SK-N-SH (cell line): Measurements from ENCODE around the gene CBFA2T3. TPM values are rescaled to one million over a fixed set of nuclear protein-coding genes. Genes with fewer than 3 reads are reported as not detected.
A peak's percentile ranks its signal among the peaks of the same experiment; 100 is the strongest.

ENCODE experiments used
- CTCF ChIA-PET: fragments of 300-600, 350-600 bp; formaldehyde crosslinking; extraction: SDS; loops from one replicate; lab custom pipeline; 2021; lab: Yijun Ruan, JAX
- POLR2A ChIA-PET: fragments of 350-600 bp; sonication (Branson Sonifier 250); formaldehyde crosslinking; extraction: SDS; loops from one replicate; lab custom pipeline; 2020; ENCODE audit warnings: antibody characterized with exemption, inconsistent platforms; lab: Yijun Ruan, JAX
- DNase-seq: peaks from one replicate; pipeline ENCODE4 v3.0.0; 2012
- H2AFZ ChIP-seq: fragments of 200-600 bp; sonication (generic); 2 replicates; pipeline ENCODE4 v1.8.1; 2016; ENCODE audit warnings: antibody characterized with exemption, mild to moderate bottlenecking, low read depth
- H3F3A ChIP-seq: fragments of 200-600 bp; sonication (generic); replicated peaks from 2 replicates; pipeline ENCODE3; 2016; ENCODE audit warnings: antibody characterized with exemption, mild to moderate bottlenecking; ENCODE audit not compliant: insufficient read depth
- H3K27ac ChIP-seq, 2 experiments: fragments of 200-500 bp in 1 of 2; fragments of 200-600 bp in 1 of 2; sonication (Bioruptor generic) in 1 of 2; sonication (generic), shearing (Covaris generic) in 1 of 2; 2 replicates each; pipeline versions ENCODE4 v1.5.1 to v1.6.1; 2014 to 2016; ENCODE audit warnings: low read depth in 2 of 2, inconsistent platforms in 1 of 2, low read length in 1 of 2, mild to moderate bottlenecking in 1 of 2, mixed read lengths in 1 of 2
- H3K27me3 ChIP-seq: fragments of 200-600 bp; sonication (generic), shearing (Covaris generic); 2 replicates; pipeline ENCODE4 v1.6.1; 2016; ENCODE audit warnings: mixed run types; ENCODE audit not compliant: insufficient read depth
- H3K36me3 ChIP-seq, 2 experiments: fragments of 200-500 bp in 1 of 2; fragments of 200-600 bp in 1 of 2; sonication (Bioruptor generic) in 1 of 2; sonication (generic) in 1 of 2; replicated peaks in 1 of 2; 2 replicates each; pipeline versions ENCODE3 to v1.5.1; 2014 to 2016; ENCODE audit warnings: low read length in 1 of 2, mild to moderate bottlenecking in 1 of 2; ENCODE audit not compliant: insufficient read depth in 2 of 2, control insufficient read depth in 1 of 2
- H3K4me1 ChIP-seq, 2 experiments: fragments of 200-500 bp in 1 of 2; fragments of 200-600 bp in 1 of 2; sonication (Bioruptor generic) in 1 of 2; sonication (generic), shearing (Covaris generic) in 1 of 2; 2 replicates each; pipeline versions ENCODE4 v1.5.1 to v1.6.1; 2014 to 2016; ENCODE audit warnings: low read depth in 1 of 2, low read length in 1 of 2, mixed run types in 1 of 2; ENCODE audit not compliant: insufficient read depth in 2 of 2, control insufficient read depth in 1 of 2
- H3K4me2 ChIP-seq: fragments of 200-600 bp; sonication (generic), shearing (Covaris generic); 2 replicates; pipeline ENCODE4 v1.6.1; 2017; ENCODE audit warnings: mixed run types
- H3K4me3 ChIP-seq, 2 experiments: fragments of 200-500 bp in 1 of 2; fragments of 200-600 bp in 1 of 2; sonication (Bioruptor generic) in 1 of 2; sonication (generic), shearing (Covaris generic) in 1 of 2; 2 replicates each; pipeline versions ENCODE4 v1.5.1 to v1.8.1; 2014 to 2016; ENCODE audit warnings: low read depth in 2 of 2, inconsistent platforms in 1 of 2, low read length in 1 of 2, mild to moderate bottlenecking in 1 of 2, mixed read lengths in 1 of 2, moderate library complexity in 1 of 2
- H3K79me2 ChIP-seq: fragments of 200-600 bp; sonication (generic); 2 replicates; pipeline ENCODE4 v1.8.1; 2017; ENCODE audit warnings: mild to moderate bottlenecking; ENCODE audit not compliant: insufficient read depth
- H3K9ac ChIP-seq: fragments of 200-600 bp; sonication (generic); 2 replicates; pipeline ENCODE4 v1.6.1; 2017; ENCODE audit warnings: mixed run types
- H3K9me2 ChIP-seq: fragments of 200-600 bp; sonication (generic); 2 replicates; pipeline ENCODE4 v1.6.1; 2017; ENCODE audit warnings: mixed run types
- H3K9me3 ChIP-seq: fragments of 200-600 bp; sonication (generic); 2 replicates; pipeline ENCODE4 v1.6.1; 2017; ENCODE audit warnings: mixed run types, mild to moderate bottlenecking, moderate library complexity
- H4K20me1 ChIP-seq: fragments of 200-600 bp; sonication (generic); 2 replicates; pipeline ENCODE4 v1.6.1; 2017; ENCODE audit warnings: mild to moderate bottlenecking, mixed run types; ENCODE audit not compliant: insufficient read depth
- EP300 ChIP-seq, 2 experiments: IDR thresholded peaks; 2 replicates each; pipeline versions ENCODE4 v1.4.0 to v1.6.1; 2012; ENCODE audit warnings: borderline replicate concordance in 1 of 2, low read depth in 1 of 2, low read length in 1 of 2
- FOXJ3 ChIP-seq: sonication (generic); formaldehyde crosslinking; IDR thresholded peaks from 2 replicates; pipeline ENCODE4 v1.5.1; 2020; ENCODE audit warnings: mild to moderate bottlenecking, missing genetic modification reagents
- FOXM1 ChIP-seq: IDR thresholded peaks from 2 replicates; pipeline ENCODE4 v1.4.0; 2012; ENCODE audit warnings: low read depth, mild to moderate bottlenecking
- JUND ChIP-seq: IDR thresholded peaks from 2 replicates; pipeline ENCODE4 v1.4.0; 2012
- NRF1 ChIP-seq: IDR thresholded peaks from 2 replicates; pipeline ENCODE4 v1.6.1; 2012; ENCODE audit warnings: low read depth, mild to moderate bottlenecking, low read length
- RCOR1 ChIP-seq: fragments of 150-350 bp; IDR thresholded peaks from 2 replicates; pipeline ENCODE4 v1.6.1; 2017; ENCODE audit warnings: antibody characterized with exemption, low read length
- TAF1 ChIP-seq: IDR thresholded peaks from 2 replicates; pipeline ENCODE4 v1.6.1; 2012; ENCODE audit warnings: low read depth, mild to moderate bottlenecking, low read length, moderate library complexity, borderline replicate concordance
- TCF12 ChIP-seq: IDR thresholded peaks from 2 replicates; pipeline ENCODE4 v1.4.0; 2012
- WGBS: methylation state at CpG from one replicate; pipeline ENCODE4 v1.1.6; 2017; ENCODE audit warnings: low lambda C conversion rate; 5-methylcytosine and 5-hydroxymethylcytosine counted together
- polyA plus RNA-seq, 3 experiments: library from polyadenylated mRNA; depleted of rRNA; stranded (reverse); fragments of >200 nt; gene quantifications; 2 replicates each; pipeline ENCODE4 v1.2.3, GENCODE V29; 2012
- TF ChIP-seq, protein P1 (sequence below): IDR thresholded peaks from 2 replicates; pipeline ENCODE4 v1.4.0; 2012; ENCODE audit warnings: low read depth, borderline replicate concordance
- TF ChIP-seq, protein P2 (sequence below): IDR thresholded peaks from 2 replicates; pipeline ENCODE4 v1.4.0; 2012; ENCODE audit warnings: low read depth
- TF ChIP-seq, protein P3 (sequence below): fragments of 200-600 bp; sonication (generic); IDR thresholded peaks from 2 replicates; pipeline ENCODE4 v1.6.1; 2017; ENCODE audit warnings: antibody characterized with exemption, mild to moderate bottlenecking, moderate library complexity
- TF ChIP-seq, protein P4 (sequence below): IDR thresholded peaks from 2 replicates; pipeline ENCODE4 v1.6.1; 2012; ENCODE audit warnings: mild to moderate bottlenecking, low read depth, low read length, moderate library complexity

The CBFA2T3 gene
- polyA plus RNA-seq, 1 of the 3 experiments (the other 2 are of a cell fraction) = not detected

DNA sequence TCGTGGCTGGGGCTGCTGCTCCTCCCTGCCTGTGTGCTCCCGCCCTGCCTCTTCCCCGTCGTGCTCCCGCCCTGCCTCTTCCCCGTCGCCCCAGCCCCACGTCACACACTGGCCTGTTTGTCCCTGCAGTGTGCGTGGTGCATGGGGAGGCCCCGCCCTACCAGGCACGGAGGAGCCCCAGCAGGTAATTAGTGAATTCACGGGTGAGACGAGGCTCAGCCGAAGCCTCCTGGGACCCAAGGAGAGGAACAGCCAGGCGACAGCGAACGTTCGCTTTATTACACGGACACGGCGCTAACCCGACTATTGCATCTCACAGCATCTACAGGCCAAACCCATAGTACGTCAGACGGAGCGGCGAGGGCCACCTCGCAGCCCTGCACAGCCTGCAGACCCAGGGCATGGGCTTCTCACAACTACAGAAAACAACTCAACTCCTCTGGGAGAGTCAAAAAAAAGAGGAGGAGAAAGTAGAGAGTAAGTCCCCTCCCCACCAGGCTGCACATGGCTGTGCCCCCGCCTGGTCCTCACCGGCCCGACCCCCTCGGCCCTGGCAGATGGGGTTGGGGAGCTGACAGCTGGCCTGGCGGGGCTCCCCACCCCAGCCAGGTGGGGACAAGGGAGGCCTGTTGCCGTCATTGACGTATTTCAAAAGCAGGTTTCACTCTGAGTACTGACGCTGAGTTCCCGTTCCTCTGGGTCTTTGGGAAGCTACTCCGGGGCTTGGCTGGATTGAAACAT lies 106.2 kb downstream of the CBFA2T3 start:
- Histone ChIP-seq H3K36me3 (no peaks in the 10 kb centered on the region), H3K4me2 (peak overlapping the region; percentile 33), H2AFZ (no peak overlapping the region), H3F3A (no peaks in the 10 kb centered on the region), H4K20me1 (no peaks in the 10 kb centered on the region), H3K9ac (no peak overlapping the region), H3K4me1 (no peaks in the 10 kb centered on the region; a peak in 1 of 4 replicates), H3K9me3 (no peaks in the 10 kb centered on the region), H3K4me3 (no peak overlapping the region; a peak in 1 of 4 replicates), H3K79me2 (no peaks in the 10 kb centered on the region), H3K27me3 (peaks cover 81% of the 10 kb centered on the region), H3K27ac (no peak overlapping the region), H3K9me2 (no peaks in the 10 kb centered on the region)
- DNase-seq = no peak
- 21% methylated on average over 28 of the region's 37 CpGs for WGBS
- no peak for TF ChIP-seq JUND
- TF ChIP-seq EP300 (IDR thresholded peaks at IDR 0.05; ENCODE audit: borderline replicate concordance in 1 of 2, low read depth in 1 of 2, low read length in 1 of 2) = no peak
- TF ChIP-seq TCF12 = no peak
- TF ChIP-seq, protein P1, sequence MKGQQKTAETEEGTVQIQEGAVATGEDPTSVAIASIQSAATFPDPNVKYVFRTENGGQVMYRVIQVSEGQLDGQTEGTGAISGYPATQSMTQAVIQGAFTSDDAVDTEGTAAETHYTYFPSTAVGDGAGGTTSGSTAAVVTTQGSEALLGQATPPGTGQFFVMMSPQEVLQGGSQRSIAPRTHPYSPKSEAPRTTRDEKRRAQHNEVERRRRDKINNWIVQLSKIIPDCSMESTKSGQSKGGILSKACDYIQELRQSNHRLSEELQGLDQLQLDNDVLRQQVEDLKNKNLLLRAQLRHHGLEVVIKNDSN = no peak
- TF ChIP-seq, protein P2, sequence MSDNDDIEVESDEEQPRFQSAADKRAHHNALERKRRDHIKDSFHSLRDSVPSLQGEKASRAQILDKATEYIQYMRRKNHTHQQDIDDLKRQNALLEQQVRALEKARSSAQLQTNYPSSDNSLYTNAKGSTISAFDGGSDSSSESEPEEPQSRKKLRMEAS = no peak
- TF ChIP-seq TAF1 = no peak
- TF ChIP-seq, protein P3, sequence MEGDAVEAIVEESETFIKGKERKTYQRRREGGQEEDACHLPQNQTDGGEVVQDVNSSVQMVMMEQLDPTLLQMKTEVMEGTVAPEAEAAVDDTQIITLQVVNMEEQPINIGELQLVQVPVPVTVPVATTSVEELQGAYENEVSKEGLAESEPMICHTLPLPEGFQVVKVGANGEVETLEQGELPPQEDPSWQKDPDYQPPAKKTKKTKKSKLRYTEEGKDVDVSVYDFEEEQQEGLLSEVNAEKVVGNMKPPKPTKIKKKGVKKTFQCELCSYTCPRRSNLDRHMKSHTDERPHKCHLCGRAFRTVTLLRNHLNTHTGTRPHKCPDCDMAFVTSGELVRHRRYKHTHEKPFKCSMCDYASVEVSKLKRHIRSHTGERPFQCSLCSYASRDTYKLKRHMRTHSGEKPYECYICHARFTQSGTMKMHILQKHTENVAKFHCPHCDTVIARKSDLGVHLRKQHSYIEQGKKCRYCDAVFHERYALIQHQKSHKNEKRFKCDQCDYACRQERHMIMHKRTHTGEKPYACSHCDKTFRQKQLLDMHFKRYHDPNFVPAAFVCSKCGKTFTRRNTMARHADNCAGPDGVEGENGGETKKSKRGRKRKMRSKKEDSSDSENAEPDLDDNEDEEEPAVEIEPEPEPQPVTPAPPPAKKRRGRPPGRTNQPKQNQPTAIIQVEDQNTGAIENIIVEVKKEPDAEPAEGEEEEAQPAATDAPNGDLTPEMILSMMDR = no peak
- no peak for TF ChIP-seq NRF1
- TF ChIP-seq, protein P4, sequence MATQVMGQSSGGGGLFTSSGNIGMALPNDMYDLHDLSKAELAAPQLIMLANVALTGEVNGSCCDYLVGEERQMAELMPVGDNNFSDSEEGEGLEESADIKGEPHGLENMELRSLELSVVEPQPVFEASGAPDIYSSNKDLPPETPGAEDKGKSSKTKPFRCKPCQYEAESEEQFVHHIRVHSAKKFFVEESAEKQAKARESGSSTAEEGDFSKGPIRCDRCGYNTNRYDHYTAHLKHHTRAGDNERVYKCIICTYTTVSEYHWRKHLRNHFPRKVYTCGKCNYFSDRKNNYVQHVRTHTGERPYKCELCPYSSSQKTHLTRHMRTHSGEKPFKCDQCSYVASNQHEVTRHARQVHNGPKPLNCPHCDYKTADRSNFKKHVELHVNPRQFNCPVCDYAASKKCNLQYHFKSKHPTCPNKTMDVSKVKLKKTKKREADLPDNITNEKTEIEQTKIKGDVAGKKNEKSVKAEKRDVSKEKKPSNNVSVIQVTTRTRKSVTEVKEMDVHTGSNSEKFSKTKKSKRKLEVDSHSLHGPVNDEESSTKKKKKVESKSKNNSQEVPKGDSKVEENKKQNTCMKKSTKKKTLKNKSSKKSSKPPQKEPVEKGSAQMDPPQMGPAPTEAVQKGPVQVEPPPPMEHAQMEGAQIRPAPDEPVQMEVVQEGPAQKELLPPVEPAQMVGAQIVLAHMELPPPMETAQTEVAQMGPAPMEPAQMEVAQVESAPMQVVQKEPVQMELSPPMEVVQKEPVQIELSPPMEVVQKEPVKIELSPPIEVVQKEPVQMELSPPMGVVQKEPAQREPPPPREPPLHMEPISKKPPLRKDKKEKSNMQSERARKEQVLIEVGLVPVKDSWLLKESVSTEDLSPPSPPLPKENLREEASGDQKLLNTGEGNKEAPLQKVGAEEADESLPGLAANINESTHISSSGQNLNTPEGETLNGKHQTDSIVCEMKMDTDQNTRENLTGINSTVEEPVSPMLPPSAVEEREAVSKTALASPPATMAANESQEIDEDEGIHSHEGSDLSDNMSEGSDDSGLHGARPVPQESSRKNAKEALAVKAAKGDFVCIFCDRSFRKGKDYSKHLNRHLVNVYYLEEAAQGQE = no peak
- no peak for TF ChIP-seq RCOR1
- no peak for TF ChIP-seq FOXM1
- TF ChIP-seq FOXJ3 = no peak
- ChIA-PET CTCF (interaction anchor here (1.6 kb wide), 1 partner anchor 13 kb away, joined by 7 read pairs; no protein-coding TSS in a partner anchor), POLR2A (no interaction called here)
